ENCODE measurements around the gene VRK2. TPM values are rescaled to one million over a fixed set of nuclear protein-coding genes. Genes with fewer than 3 reads are reported as not detected.

The VRK2 gene
- total and polyA plus RNA-seq, 2 donors, result 12.5 to 23.6 TPM

- DNase-seq (ENCODE audit: extremely low spot score), result peak; percentile 78
- H3K4me3 ChIP-seq (ENCODE audit: low read depth, low read length), result no peak overlapping the region
- 30% methylated on average over 2 of the region's 2 CpGs for WGBS
- no peaks in the 10 kb centered on the region for H3K4me1 ChIP-seq (ENCODE audit: insufficient read depth)
- no peaks in the 10 kb centered on the region for H3K36me3 ChIP-seq (ENCODE audit: insufficient read depth)
- no peak overlapping the region for H3K27ac ChIP-seq (ENCODE audit: low read depth)
Observed at GRCh38 chr2:58042486-58042970, 4.1 kb upstream of the VRK2 start.

DNA sequence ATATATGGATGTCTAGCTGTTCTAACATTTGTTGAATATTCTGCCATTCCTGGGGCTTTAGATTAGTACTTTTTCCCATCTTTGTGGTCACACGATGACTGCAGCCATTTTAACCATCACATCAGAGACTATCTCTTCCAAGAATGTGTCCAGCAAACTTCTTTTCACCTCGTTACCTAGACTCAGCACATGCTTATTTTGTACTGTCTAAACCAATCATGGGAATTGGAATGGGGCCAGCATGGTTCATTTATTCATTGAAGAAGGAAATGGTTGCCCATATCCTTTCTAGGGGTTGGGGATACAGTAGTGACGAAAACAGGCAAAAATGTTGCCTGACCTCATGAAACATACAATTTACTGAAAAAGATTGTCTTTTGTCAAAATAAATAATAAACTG lies 2.5 kb upstream of the VRK2 start:
- no peaks in the 10 kb centered on the region for H3K36me3 ChIP-seq (ENCODE audit: insufficient read depth)
- H3K4me3 ChIP-seq (ENCODE audit: low read depth, low read length), result no peak overlapping the region
- H3K4me1 ChIP-seq (ENCODE audit: insufficient read depth), result no peaks in the 10 kb centered on the region
- no peak overlapping the region for H3K27ac ChIP-seq (ENCODE audit: low read depth)
- WGBS, result 96% methylated on average over 3 of the region's 3 CpGs
- no peak for DNase-seq (ENCODE audit: extremely low spot score)

DNA sequence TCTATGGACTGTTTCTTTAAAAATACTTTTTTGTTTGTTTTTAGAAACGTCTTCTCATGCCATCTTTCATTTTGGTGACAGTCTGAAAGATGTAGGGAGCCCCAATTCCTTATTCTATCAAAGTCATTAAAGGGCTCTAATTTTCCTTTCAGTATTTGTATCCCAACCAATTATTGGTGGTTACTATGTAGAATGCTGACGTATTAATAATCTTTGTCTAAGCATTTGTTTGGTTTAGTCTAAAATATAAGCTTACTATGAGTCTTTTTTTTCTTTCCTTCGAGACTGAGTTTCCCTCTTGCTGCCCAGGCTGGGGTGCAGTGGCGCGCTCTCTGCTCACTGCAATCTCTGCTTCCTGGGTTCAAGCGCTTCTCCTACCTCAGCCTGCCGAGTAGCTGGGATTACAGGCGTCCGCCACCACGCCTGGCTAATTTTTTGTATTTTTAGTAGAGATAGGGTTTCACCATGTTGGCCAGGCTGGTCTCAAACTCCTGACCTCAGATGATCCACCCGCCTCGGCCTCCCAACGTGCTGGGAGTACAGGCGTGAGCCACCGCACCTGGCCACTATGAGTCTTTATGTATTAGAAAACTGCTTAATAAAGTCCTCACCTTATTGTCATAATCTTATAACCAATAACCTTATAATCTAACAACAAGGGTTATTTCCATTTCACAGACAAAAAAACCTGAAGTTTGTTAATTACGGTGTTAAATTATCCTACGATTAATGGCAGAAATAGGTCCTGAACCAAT lies 849 bp upstream of the VRK2 start:
- H3K4me3 ChIP-seq (ENCODE audit: low read depth, low read length), result peak overlapping the region; percentile 78
- peak overlapping the region; percentile 92 for H3K27ac ChIP-seq (ENCODE audit: low read depth)
- H3K4me1 ChIP-seq (ENCODE audit: insufficient read depth), result no peaks in the 10 kb centered on the region
- no peak for DNase-seq (ENCODE audit: extremely low spot score)
- no peaks in the 10 kb centered on the region for H3K36me3 ChIP-seq (ENCODE audit: insufficient read depth)
- WGBS, result 75% methylated on average over 17 of the region's 17 CpGs

- Histone ChIP-seq H3K4me1 (ENCODE audit: insufficient read depth) (no peaks in the 10 kb centered on the region), H3K4me3 (ENCODE audit: low read depth, low read length) (peak overlapping the region; percentile 78), H3K27ac (ENCODE audit: low read depth) (peak overlapping the region; percentile 92), H3K36me3 (ENCODE audit: insufficient read depth) (no peaks in the 10 kb centered on the region)
- no peak for DNase-seq (ENCODE audit: extremely low spot score)
- 2% methylated on average over 14 of the region's 14 CpGs for WGBS
Observed at GRCh38 chr2:58046335-58046584, 346 bp upstream of the VRK2 start.

DNA sequence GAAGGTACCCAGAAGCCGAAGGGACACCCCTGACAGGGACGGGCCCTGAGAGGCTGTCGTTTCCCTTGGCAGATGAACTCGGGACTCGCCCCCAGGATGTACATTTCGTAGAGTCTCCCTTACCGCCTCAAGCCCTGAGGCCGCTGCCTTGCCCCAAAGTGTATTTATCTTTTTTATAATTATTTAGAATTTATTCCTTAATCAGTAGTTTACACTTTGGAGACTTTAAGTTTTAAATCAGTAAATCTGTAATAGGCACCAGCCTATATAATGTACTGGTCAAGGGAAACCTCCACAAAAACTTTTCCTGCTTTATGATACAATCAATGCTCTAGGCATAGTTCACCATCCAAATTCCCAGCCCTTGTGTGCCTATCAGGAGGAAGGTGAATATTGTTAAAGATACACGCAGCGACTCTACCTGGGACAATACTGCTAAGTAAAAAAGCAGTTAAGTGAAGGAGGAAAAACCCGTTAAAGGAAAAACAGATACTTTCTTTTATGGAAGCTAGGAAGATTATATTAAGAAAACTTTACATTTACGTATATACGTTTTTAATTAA lies 848 bp downstream of the VRK2 start:
- WGBS, result 31% methylated on average over 13 of the region's 13 CpGs
- Histone ChIP-seq H3K36me3 (ENCODE audit: insufficient read depth) (no peaks in the 10 kb centered on the region), H3K4me3 (ENCODE audit: low read depth, low read length) (peak overlapping the region; percentile 78), H3K27ac (ENCODE audit: low read depth) (peak overlapping the region; percentile 92), H3K4me1 (ENCODE audit: insufficient read depth) (no peaks in the 10 kb centered on the region)
- no peak for DNase-seq (ENCODE audit: extremely low spot score)

- no peak overlapping the region for H3K27ac ChIP-seq (ENCODE audit: low read depth)
- H3K4me3 ChIP-seq (ENCODE audit: low read depth, low read length), result no peak overlapping the region
- H3K36me3 ChIP-seq (ENCODE audit: insufficient read depth), result no peaks in the 10 kb centered on the region
Observed at GRCh38 chr2:58047961-58048360, 1.4 kb downstream of the VRK2 start.

DNA sequence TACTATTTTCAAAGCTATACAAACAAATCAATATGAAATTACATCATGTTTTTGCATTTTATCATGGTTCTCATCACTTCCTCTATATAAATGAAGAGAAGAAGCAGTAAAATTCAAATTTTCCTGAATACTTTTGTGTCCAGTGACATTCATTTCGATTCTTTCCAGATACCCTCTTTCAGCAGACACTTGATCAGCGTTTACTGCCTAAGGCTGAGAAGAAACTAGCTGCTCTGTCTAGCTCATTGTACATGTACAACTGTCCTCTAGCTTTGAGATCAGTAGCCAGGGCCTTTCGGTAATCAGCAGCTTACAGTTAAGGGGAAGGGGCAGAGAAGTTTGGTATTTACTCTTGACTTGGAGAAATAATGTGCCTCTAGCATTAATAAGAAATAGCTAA lies 4.8 kb downstream of the VRK2 start:
- Histone ChIP-seq H3K4me1 (ENCODE audit: insufficient read depth) (no peaks in the 10 kb centered on the region), H3K36me3 (ENCODE audit: insufficient read depth) (no peaks in the 10 kb centered on the region), H3K4me3 (ENCODE audit: low read depth, low read length) (no peak overlapping the region), H3K27ac (ENCODE audit: low read depth) (no peak overlapping the region)
- DNase-seq (ENCODE audit: extremely low spot score), result no peak
- WGBS, result 74% methylated on average over 3 of the region's 3 CpGs

More at GRCh38 chr2:58047961-58048360, 1.4 kb downstream of the VRK2 start:
- WGBS, result 70% methylated on average over 3 of the region's 3 CpGs
- H3K4me1 ChIP-seq (ENCODE audit: insufficient read depth), result no peaks in the 10 kb centered on the region
- no peak for DNase-seq (ENCODE audit: extremely low spot score)

DNA sequence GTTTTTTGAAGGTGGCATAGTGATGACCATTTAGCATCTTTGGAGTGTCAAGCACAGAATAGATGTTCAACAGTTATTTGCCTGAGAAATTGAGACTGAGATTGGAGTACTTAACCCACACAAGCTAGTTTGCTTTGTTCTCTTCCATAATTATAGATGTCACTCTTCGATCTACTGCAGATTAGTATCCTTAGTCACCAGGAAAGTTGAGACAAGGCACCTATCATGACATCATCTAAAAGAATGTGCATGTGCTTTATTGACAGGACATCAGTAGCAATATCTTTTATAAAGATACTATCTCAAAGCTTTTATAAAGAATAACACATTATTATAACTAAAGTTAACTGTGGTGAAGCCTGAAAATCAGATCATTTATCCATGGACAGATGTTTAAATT lies 6.4 kb downstream of the VRK2 start:
- Histone ChIP-seq H3K4me1 (ENCODE audit: insufficient read depth) (no peaks in the 10 kb centered on the region), H3K27ac (ENCODE audit: low read depth) (no peak overlapping the region), H3K36me3 (ENCODE audit: insufficient read depth) (no peaks in the 10 kb centered on the region), H3K4me3 (ENCODE audit: low read depth, low read length) (no peak overlapping the region)
- WGBS, result 87% methylated on average over 1 of the region's 1 CpG
- no peak for DNase-seq (ENCODE audit: extremely low spot score)

DNA sequence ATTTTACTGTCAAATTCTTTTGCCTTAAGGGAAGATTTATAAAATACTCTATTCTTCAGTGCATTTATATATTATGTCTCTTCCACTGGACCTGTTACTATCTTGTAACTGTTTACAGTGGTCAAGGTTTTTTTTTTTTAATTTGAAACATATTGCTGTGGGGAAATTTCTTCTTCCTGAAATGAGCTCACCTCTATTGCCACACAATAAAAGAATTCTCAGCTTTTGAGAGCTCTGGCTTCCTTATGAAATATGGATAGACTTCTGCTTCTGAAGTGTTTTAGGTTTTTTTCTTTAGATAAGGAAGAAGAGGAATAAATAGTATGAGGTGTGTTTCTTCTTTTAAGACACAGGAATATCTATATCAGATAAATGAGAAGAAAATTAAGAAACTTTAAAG lies 7.7 kb downstream of the VRK2 start:
- H3K4me1 ChIP-seq (ENCODE audit: insufficient read depth), result no peaks in the 10 kb centered on the region
- H3K36me3 ChIP-seq (ENCODE audit: insufficient read depth), result no peaks in the 10 kb centered on the region
- H3K27ac ChIP-seq (ENCODE audit: low read depth), result no peak overlapping the region
- DNase-seq (ENCODE audit: extremely low spot score), result no peak
- no peak overlapping the region for H3K4me3 ChIP-seq (ENCODE audit: low read depth, low read length)

DNA sequence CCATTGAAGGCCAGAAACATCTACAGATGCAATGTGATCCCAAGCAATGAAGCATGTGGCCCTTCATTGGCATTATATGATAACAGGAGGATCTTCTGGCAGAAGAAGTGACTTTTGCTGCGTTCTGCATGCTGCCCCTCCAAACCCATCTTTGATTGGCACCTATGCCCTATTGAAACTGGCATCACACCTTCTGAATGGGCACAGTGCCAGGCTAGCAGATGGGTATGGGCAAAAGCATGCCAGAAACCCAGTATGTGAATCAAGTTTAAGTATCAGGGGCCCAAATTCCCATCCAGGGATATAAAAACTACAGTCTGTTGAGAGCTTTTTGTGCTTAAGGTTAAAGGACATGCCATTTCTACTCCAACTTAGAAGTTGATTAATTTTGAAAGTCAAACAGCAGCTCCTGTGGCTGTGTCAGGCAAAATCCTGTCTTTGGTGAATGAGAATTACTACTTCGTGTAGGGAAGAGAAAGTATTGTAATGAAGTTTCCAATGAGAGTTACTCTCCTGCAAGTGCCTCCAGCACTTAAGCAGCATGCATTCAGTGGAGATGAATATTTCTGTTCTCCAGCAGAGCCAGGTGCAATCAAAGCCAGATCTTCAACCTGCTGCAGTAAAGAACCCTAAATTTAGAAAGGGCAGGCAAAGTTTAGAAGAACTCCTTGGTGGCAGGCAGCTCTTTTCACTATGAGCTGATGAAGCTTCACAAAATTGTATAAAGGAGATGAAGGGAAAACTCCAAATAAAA lies 8.6 kb downstream of the VRK2 start:
- 91% methylated on average over 2 of the region's 2 CpGs for whole genome bisulfite sequencing
- DNase-seq (ENCODE audit: extremely low spot score), result no peak
- Histone ChIP-seq H3K36me3 (ENCODE audit: insufficient read depth) (no peaks in the 10 kb centered on the region), H3K27ac (ENCODE audit: low read depth) (no peak overlapping the region), H3K4me3 (ENCODE audit: low read depth, low read length) (no peak overlapping the region), H3K4me1 (ENCODE audit: insufficient read depth) (no peaks in the 10 kb centered on the region)

DNA sequence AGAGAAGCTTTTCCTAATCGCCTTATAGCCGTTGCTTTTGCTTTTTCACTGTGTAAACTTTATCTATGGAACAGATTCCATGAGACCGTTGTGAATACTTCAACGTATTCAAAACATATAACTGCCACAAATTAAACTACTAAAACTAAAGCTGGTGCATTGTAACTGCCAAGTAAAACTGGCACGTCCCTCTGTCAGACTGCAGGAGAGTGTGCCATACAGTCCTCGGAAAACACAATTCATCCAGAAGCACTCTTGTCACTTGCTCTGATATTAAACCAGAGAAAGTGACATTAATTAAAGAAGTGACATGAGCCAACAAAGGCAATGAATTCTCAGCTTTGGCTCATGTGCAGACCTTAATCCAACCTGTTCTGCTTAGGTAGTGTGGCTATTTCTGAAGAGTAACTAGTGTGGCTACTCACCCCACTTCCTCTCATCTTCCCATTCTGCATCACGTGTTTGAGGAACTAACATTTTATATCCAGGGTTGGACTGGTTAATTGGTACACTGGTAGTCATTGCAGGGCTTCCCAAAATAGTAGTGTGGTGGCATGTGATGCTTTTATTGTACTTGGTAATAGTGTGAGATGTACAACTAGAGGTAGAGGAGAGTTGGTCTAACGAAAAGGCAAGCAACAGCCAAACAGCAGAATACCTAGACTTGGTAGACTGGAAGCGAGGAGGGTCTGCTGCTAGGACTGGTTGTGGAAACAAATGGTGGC lies 9.7 kb downstream of the VRK2 start:
- Histone ChIP-seq H3K4me1 (ENCODE audit: insufficient read depth) (no peaks in the 10 kb centered on the region), H3K36me3 (ENCODE audit: insufficient read depth) (no peaks in the 10 kb centered on the region), H3K4me3 (ENCODE audit: low read depth, low read length) (no peak overlapping the region), H3K27ac (ENCODE audit: low read depth) (no peak overlapping the region)
- DNase-seq (ENCODE audit: extremely low spot score), result no peak
- WGBS, result 80% methylated on average over 9 of the region's 9 CpGs

- WGBS, result 77% methylated on average over 6 of the region's 6 CpGs
- no peaks in the 10 kb centered on the region for H3K4me1 ChIP-seq (ENCODE audit: insufficient read depth)
- H3K4me3 ChIP-seq (ENCODE audit: low read depth, low read length), result no peak overlapping the region
- H3K36me3 ChIP-seq (ENCODE audit: insufficient read depth), result no peaks in the 10 kb centered on the region
- no peak for DNase-seq (ENCODE audit: extremely low spot score)
- H3K27ac ChIP-seq (ENCODE audit: low read depth), result no peak overlapping the region
Observed at GRCh38 chr2:58057707-58058530, 11.3 kb downstream of the VRK2 start.

- DNase-seq (ENCODE audit: extremely low spot score), result no peak
- Histone ChIP-seq H3K27ac (ENCODE audit: low read depth) (no peak overlapping the region), H3K4me3 (ENCODE audit: low read depth, low read length) (no peak overlapping the region), H3K4me1 (ENCODE audit: insufficient read depth) (no peaks in the 10 kb centered on the region), H3K36me3 (ENCODE audit: insufficient read depth) (peaks cover 2% of the 10 kb centered on the region)
- WGBS, result 74% methylated on average over 2 of the region's 2 CpGs
Observed at GRCh38 chr2:58063641-58064040, 17.0 kb downstream of the VRK2 start.

Data from urinary bladder (tissue), 4 donors.